K562 (cell line): ENCODE measurements around the gene PPM1E. TPM values are rescaled to one million over a fixed set of nuclear protein-coding genes. Genes with fewer than 3 reads are reported as not detected.

Source experiments
- ATAC-seq: fragments of 200-7000 bp; cut with Tn5 transposase; 3 replicates; pipeline ENCODE4 v1.9.1; 2020; ENCODE audit warnings: moderate library complexity
- BruUV-seq: library from RNA; stranded (reverse); fragments of 400-500 nt; replicated peaks from 2 replicates; lab custom pipeline; 2021; lab: Mats Ljungman, UMichigan
- CTCF ChIA-PET: fragments of 300-600 bp; formaldehyde crosslinking; extraction: SDS; loops from one replicate; lab custom pipeline; 2021; ENCODE audit warnings: low intra/inter-chr PET ratio; lab: Yijun Ruan, JAX
- POLR2A ChIA-PET: fragments of 300-600, 350-650 bp; sonication (Branson Sonifier 250); formaldehyde crosslinking; extraction: SDS; loops from one replicate; lab custom pipeline; 2021; ENCODE audit warnings: antibody characterized with exemption, inconsistent platforms; lab: Yijun Ruan, JAX
- DNase-seq, 4 experiments: peaks; one replicate each; pipeline versions ENCODE4 v3.0.0 to v3.0.0-alpha.2; 2011 to 2018; ENCODE audit warnings: low spot score in 3 of 4, mixed read lengths in 3 of 4; ENCODE audit errors: extremely low read depth in 1 of 4
- FAIRE-seq: peaks from 2 replicates; lab custom pipeline; 2011; peaks lifted over from hg19 to GRCh38; lab: Jason Lieb, UNC
- H2AFZ ChIP-seq: 2 replicates; pipeline ENCODE4 v1.6.0; 2011; ENCODE audit warnings: low read depth, low read length, control low read depth, inconsistent platforms
- H3K27ac ChIP-seq: fragments of 200-600 bp; 3 replicates; pipeline ENCODE4 v1.8.0; 2011; ENCODE audit warnings: low read depth, mild to moderate bottlenecking, control low read depth, inconsistent platforms, low read length, moderate library complexity, mixed read lengths; ENCODE audit errors: extremely low read depth
- H3K27me3 ChIP-seq, 2 experiments: fragments of 300-600 bp in 1 of 2; 2 replicates in 1 of 2; 3 replicates in 1 of 2; pipeline versions ENCODE4 v1.6.0 to v1.8.0; 2011; ENCODE audit warnings: inconsistent platforms in 2 of 2, low read length in 2 of 2, mild to moderate bottlenecking in 1 of 2, mixed read lengths in 1 of 2, moderate library complexity in 1 of 2; ENCODE audit not compliant: control insufficient read depth in 2 of 2, insufficient read depth in 2 of 2
- H3K36me3 ChIP-seq: fragments of 300-600 bp; 3 replicates; pipeline ENCODE4 v1.8.0; 2011; ENCODE audit warnings: mild to moderate bottlenecking, low read length, inconsistent platforms; ENCODE audit not compliant: control insufficient read depth, insufficient read depth
- H3K4me1 ChIP-seq, 2 experiments: fragments of 200-600 bp in 1 of 2; replicated peaks in 1 of 2; 2 replicates in 1 of 2; 3 replicates in 1 of 2; pipeline versions ENCODE4 v1.5.1 to v1.8.0; 2011; ENCODE audit warnings: inconsistent platforms in 2 of 2, low read length in 2 of 2, mild to moderate bottlenecking in 1 of 2, mixed read lengths in 1 of 2, moderate library complexity in 1 of 2; ENCODE audit not compliant: control insufficient read depth in 2 of 2, insufficient read depth in 2 of 2
- H3K4me2 ChIP-seq: 2 replicates; pipeline ENCODE4 v1.6.1; 2011; ENCODE audit warnings: low read length, control low read depth, inconsistent platforms, mixed read lengths; ENCODE audit not compliant: insufficient read depth
- H3K4me3 ChIP-seq: fragments of 200-600 bp; sonication (generic), shearing (Covaris generic); 2 replicates; pipeline ENCODE4 v1.5.1; 2016; ENCODE audit warnings: control low read depth, inconsistent platforms
- H3K79me2 ChIP-seq: fragments of 200-600 bp; 3 replicates; pipeline ENCODE4 v1.8.0; 2011; ENCODE audit warnings: low read length, inconsistent platforms; ENCODE audit not compliant: control insufficient read depth, insufficient read depth
- H3K9ac ChIP-seq, 2 experiments: 2 replicates each; pipeline versions ENCODE4 v1.6.0 to v1.6.1; 2011; ENCODE audit warnings: low read depth in 2 of 2, low read length in 2 of 2, control low read depth in 1 of 2, inconsistent platforms in 1 of 2, mild to moderate bottlenecking in 1 of 2, mixed read lengths in 1 of 2; ENCODE audit not compliant: insufficient read depth in 1 of 2
- H3K9me1 ChIP-seq: one replicate; pipeline ENCODE4 v1.6.0; 2011; ENCODE audit warnings: inconsistent platforms, mild to moderate bottlenecking, low read length, moderate library complexity; ENCODE audit not compliant: control insufficient read depth, insufficient read depth
- H3K9me3 ChIP-seq: replicated peaks from 2 replicates; pipeline ENCODE4 v1.5.1; 2011; ENCODE audit warnings: low read depth, low read length, inconsistent platforms; ENCODE audit not compliant: control insufficient read depth, insufficient read depth
- H4K20me1 ChIP-seq: replicated peaks from 2 replicates; pipeline ENCODE4 v1.6.1; 2011; ENCODE audit warnings: low read length, inconsistent platforms, mixed read lengths; ENCODE audit not compliant: control insufficient read depth, insufficient read depth
- ARHGAP35 ChIP-seq: fragments of 450-650 bp; IDR thresholded peaks from 2 replicates; pipeline ENCODE4 v1.6.1; 2018; ENCODE audit not compliant: partially characterized antibody
- ATF3 ChIP-seq, 2 experiments: fragments of 450-650 bp in 1 of 2; sonication (generic) in 1 of 2; formaldehyde crosslinking in 1 of 2; IDR thresholded peaks in 1 of 2; conservative IDR thresholded peaks in 1 of 2; 2 replicates each; pipeline versions ENCODE4 v1.6.1 to v1.8.1; 2016 to 2023; ENCODE audit warnings: mild to moderate bottlenecking in 2 of 2, moderate library complexity in 2 of 2, inconsistent platforms in 1 of 2, missing genetic modification reagents in 1 of 2
- TEAD2 ChIP-seq: fragments of 450-650 bp; IDR thresholded peaks from 2 replicates; pipeline ENCODE4 v1.6.1; 2016; ENCODE audit warnings: missing genetic modification characterization, control low read depth, missing compliant biosample characterization
- ZBTB11 ChIP-seq, 3 experiments: fragments of 200-800 bp in 1 of 3; fragments of 250-450 bp in 1 of 3; fragments of 450-650 bp in 1 of 3; sonication (Bioruptor Pico) in 1 of 3; sonication (Bioruptor generic) in 1 of 3; formaldehyde crosslinking in 1 of 3; IDR thresholded peaks; 2 replicates each; pipeline versions ENCODE4 v1.6.1 to v1.8.0; 2016 to 2022; ENCODE audit warnings: mild to moderate bottlenecking in 2 of 3, missing genetic modification characterization in 2 of 3, missing compliant biosample characterization in 1 of 3, moderate library complexity in 1 of 3
- WGBS: fragments of 100-300 bp; shearing (Covaris generic); methylation state at CpG from one replicate; pipeline ENCODE4 v1.1.6; 2016; ENCODE audit warnings: low coverage, mixed read lengths; ENCODE audit not compliant: insufficient coverage; ENCODE audit errors: missing lambda C conversion rate; 5-methylcytosine and 5-hydroxymethylcytosine counted together
- in situ Hi-C: fragments of 300-500 bp; cut with MboI; formaldehyde crosslinking; loops from 4 replicates; pipeline ENCODE4 v1.15.0; 2018; ENCODE audit warnings: inconsistent platforms, mixed read lengths
- intact Hi-C: fragments of 100-400 bp; cut with micrococcal nuclease; formaldehyde crosslinking; loops from 2 replicates; pipeline ENCODE4 v1.14.2; 2022
- polyA plus RNA-seq, 8 experiments: library from polyadenylated mRNA; depleted of rRNA in 4 of 8; stranded (reverse) in 5 of 8; unstranded in 3 of 8; fragments of >200 nt; fragmentation: Nextera tagmentation in 2 of 8; fragmentation: Illumina TruSeq in 1 of 8; extraction: Ambion mirVana in 2 of 8; extraction: Trizol in 1 of 8; gene quantifications; 2 replicates each; pipeline versions ENCODE4 v1.2.1 to v1.2.3, GENCODE V29; 2011 to 2014; ENCODE audit warnings: inconsistent platforms in 1 of 8, missing spikeins in 1 of 8
- total RNA-seq, 7 experiments: library from RNA; depleted of rRNA in 6 of 7; stranded (reverse); fragments of >200 nt in 6 of 7; fragmentation: Illumina TruSeq in 2 of 7; extraction: Trizol in 2 of 7; gene quantifications; 2 replicates each; pipeline versions ENCODE4 v1.2.1 to v1.2.3, GENCODE V29; 2011 to 2021; ENCODE audit warnings: low replicate concordance in 1 of 7

PPM1E gene
- total and polyA plus RNA-seq, 9 of the 15 experiments (the other 6 are each of a cell fraction or from before 2014, with no cell fraction given), result 1.0 to 5.7 (median 4.7) TPM

GRCh38 chr17:58970609-58971450, 215.2 kb downstream of the PPM1E start:
- CTCF ChIA-PET, result no interaction called here
- Histone ChIP-seq H3K9me1 (no peaks in the 10 kb centered on the region), H3K27me3 (no peaks in the 10 kb centered on the region), H3K4me2 (no peak overlapping the region), H4K20me1 (no peaks in the 10 kb centered on the region), H3K4me1 (no peaks in the 10 kb centered on the region), H3K4me3 (no peak overlapping the region), H3K27ac (no peak overlapping the region), H3K36me3 (no peaks in the 10 kb centered on the region), H3K79me2 (no peaks in the 10 kb centered on the region), H3K9me3 (no peaks in the 10 kb centered on the region), H3K9ac (no peak overlapping the region), H2AFZ (no peak overlapping the region)
- ATAC-seq (no peak), FAIRE-seq (no peak), DNase-seq (no peak)
- TF ChIP-seq TEAD2 (tag) (no peak), ARHGAP35 (no peak), ZBTB11 (CRISPR knock-in tag; IDR thresholded peaks at IDR 0.05) (peak in 1 of 3 experiments; percentile 48; a peak in 2 of 6 replicates), ATF3 (IDR thresholded peaks at IDR 0.05) (peak; percentile 16; the same call in 1 of the 2 replicates), ATF3 (CRISPR knock-in tag; conservative IDR thresholded peaks at IDR 0.05) (no peak)
- WGBS, result 34% methylated on average over 7 of the region's 7 CpGs
- POLR2A ChIA-PET, result interaction anchor here (1.0 kb wide), 2 partner anchors 15 to 26 kb away, joined by 3 to 4 read pairs; no protein-coding TSS in a partner anchor
- in situ Hi-C loops, result no loop called here
- intact Hi-C loops, result no loop called here
- BruUV-seq, result no TSS peak
